HG03439 (cell line): ENCODE measurements around the gene ZNF511.

Experiments
- ATAC-seq: cut with Tn5 transposase; IDR thresholded peaks from one replicate; pipeline ENCODE4 v1.9.1; 2021; ENCODE audit warnings: mild to moderate bottlenecking, moderate library complexity; ENCODE audit not compliant: unreplicated experiment

The ZNF511 gene

DNA sequence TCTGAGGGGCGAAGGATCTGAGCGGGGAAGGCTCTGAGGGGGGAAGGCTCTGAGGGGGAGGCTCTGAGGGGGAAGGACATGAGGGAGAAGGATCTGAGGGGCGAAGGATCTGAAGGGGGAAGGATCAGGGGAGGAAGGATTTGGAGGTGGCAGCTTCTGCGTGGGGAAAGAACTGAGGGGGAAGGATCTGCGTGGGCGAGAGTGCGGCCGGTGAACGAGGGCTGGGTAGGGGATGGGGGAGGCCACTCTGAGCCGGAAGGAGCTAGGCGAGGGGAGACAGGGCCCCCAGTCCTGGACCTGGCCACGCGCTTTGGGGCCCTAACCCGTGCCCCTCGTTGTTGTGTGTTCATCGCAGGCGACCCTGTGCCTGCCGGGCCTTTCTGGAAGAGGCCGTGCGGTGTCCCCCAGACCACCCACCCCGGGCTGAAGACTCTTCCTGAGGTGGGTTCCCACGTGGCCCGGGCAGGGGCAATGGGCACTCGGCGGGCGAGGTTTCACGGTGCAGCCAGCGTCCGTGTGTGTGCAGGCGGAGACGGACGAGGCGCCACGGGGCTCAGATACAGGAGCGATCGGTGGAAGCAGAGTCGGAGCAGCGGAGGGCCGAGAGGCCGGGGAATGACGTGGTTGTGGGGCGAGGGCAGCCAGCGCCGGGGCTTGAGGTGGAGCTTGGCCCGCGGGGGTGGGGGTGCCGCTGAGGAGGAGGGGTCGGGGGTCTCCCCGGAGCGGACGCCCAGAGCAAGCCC is 26.0 kb downstream of the ZNF511 start:
- ATAC-seq, result no peak

DNA sequence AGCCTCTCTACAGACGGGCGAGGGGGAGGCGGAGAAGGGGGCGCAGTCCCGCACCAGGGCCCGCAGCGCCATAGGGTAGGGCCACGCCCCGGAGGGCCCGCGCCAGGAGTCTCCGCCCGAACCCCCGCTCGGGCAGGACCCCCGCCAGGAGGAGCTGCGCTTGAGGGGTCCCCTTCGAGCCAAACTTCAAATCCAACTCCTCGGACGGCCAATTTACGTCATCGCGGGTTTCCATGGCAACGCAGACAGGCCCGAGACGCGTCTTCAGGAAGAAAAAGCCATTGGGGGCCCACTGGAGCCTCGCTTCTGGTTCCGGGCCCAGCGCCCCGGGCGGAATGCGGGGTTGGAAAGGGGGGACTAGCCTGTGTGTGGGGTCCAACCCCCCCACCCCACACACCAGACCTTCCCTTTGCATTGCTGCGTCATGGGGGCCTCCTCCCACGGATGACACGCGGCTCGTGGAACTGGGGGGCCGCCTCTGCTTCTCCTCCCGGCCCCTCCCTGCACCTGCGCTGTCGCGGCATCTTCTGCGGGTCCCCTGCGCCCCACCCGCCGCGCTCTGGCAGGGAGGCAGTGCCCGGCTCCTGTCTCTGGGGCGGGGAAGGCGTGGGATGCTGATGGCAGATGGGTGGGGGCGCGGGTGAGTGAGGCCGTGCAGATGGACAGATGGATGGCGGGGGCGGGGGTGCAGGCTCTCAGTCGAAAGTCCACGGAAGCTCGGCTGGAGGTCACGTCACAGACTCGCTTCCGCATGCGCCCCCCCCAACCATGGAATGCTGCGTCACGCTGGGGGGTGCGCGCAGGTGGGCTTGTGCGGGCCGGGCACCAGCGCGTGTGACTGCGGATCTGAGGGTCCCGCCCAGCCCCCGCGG is 26.8 kb downstream of the ZNF511 start:
- ATAC-seq, result no peak

GRCh38 chr10:133336118-133336576 is 27.4 kb downstream of the ZNF511 start:
- ATAC-seq, result no peak

DNA sequence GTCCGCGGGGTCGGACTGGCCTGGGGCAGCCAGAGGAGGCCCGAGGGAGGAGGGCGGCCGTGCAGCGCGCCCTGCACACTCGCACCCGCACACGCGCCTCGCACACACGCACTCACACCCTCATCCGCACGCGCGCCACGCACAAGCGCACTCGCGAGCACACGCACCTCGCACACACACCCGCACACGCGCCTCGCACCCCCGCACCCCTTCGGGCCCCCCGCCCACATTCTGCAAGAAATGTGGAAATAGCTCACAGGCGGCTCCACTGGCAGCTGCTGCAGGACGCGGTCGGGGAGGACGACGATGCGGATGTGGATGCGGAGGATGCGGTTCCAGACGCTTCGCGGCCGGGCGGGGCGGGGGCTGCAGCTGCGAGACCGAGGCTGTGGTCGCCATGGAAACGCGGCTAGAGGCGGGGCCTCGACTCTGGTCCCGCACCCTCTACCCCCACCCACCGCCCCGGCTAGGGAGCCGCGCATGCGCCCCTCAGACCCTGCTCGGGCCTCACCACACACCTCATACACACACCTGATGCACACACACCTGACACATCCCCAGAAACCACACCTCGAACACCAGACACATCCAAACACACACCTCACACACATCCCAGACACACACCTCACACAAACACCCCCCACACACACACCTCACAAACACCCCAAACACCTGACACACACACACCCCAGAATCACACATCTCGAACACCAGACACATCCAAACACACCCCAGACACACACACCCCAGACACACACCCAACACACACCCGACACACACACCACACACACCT is 28.1 kb downstream of the ZNF511 start, which contains the start of gene CALY:
TSS of gene CALY (minus strand) at position 320 of the 793 bp plus-strand sequence. CDS start 7,907 bp downstream, outside the sequence.
- no peak for ATAC-seq

- ATAC-seq, result no peak
Observed at GRCh38 chr10:133337370-133337725, 28.6 kb downstream of the ZNF511 start.

- no peak for ATAC-seq
Observed at GRCh38 chr10:133338080-133339071, 29.7 kb downstream of the ZNF511 start.

DNA sequence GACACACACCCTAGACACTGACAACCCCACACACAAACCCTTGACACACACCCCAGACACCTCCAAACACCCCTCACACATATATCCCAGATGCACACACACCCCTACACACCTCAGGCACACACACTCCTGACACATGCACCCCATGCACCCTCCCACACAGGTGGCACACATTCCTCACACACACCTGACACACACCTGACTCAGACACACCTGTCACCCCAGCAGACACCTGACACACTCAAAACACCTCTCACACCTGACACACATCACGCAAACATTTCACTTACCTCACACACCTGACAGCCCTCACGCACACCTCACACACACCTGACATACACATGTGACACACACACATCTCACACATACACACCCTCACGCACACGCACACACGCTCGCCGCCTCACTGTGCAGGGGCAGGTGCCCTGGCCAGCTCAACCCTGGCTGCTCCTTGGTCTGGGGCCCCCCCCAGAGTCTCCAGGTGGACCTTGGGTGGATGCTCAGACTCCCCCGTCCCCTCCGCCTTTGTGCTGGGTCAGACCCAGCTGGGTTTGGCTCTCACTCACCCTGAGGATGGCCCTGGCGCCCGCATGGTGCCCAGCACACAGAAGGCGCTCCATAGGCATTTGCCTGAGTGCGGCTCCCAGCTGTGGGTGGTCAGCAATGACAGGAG is 31.1 kb downstream of the ZNF511 start:
- no peak for ATAC-seq

- no peak for ATAC-seq
Observed at GRCh38 chr10:133341983-133342382, 33.3 kb downstream of the ZNF511 start.

- no peak for ATAC-seq
Observed at GRCh38 chr10:133342942-133343341, 34.2 kb downstream of the ZNF511 start.

GRCh38 chr10:133343558-133343957 is 34.8 kb downstream of the ZNF511 start:
- no peak for ATAC-seq

GRCh38 chr10:133344236-133344635 is 35.5 kb downstream of the ZNF511 start:
- no peak for ATAC-seq

DNA sequence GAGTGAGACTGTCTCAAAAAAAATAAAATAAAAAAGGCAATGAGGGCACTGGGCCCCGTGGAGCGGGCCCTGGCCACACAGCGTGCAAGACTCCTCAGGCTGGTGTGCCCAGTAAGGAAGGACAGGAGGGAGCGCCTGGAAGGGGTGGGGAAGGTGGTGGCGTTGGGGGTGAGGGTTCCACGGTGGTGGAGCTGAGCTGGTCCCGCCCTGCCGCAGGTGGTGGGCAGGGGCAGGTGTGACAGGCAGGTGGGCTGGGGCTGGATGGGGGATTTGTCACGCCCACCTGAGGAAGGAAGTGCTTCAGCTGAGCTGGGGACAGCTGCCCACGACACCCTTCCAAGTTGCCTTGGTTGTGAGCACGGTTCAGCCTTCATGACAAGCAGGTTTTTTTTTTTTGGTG is 37.7 kb downstream of the ZNF511 start:
- no peak for ATAC-seq

DNA sequence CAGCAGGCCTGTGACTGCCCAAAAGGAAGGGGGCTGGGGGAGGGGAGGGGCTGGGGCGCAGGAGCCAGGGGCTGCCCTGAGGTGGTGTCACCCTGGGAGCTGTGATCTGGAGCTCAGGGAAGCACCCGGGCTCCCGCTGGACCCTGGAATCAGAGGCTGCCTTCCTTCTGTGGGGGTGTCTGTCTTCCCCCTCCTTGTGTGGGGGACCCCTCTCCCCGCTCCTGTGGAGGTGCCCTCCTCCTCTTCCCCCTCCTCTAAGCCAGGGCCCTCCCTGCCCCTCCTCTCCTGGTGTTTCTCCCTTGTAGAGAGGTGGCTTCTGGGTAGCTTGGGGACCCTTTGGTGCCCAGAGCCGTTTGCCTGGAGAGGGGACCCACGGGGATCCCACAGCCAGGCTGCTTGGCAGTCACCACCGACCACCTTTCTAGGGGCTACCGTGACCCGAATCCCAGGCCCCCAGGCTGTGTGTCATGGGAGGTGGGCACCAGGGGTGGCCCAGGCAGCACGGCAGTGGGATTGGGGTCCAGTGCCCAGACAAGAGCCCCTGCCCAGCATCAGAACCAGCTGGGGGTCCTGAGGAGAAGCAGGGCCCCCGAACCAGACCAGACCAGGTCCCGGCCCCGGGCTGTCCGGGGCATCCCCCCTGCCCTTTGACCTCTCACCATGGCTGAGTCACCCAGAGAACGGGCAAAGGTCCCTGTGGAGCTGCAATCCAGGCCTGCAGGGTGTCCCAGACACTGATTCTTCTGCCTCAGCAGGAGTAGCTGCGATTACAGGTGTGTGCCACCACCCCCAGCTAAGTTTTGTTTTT is 39.2 kb downstream of the ZNF511 start:
- ATAC-seq, result no peak

DNA sequence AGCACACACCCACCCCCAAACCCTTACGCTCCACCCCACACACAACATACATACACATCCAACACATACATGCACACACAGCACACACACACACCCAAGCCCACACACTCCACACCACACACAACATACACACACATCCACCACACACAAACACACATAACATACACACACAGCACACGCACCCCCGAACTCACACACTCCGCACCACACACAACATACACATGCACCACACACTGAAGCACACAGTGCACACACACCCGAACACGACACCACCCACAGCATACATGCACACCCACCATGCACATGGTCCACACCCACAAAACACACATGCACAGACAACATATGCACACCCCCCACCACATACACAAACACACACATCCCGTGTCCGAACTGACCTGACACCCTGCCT is 40.5 kb downstream of the ZNF511 start:
- ATAC-seq, result no peak

GRCh38 chr10:133349577-133350011 is 40.9 kb downstream of the ZNF511 start:
- ATAC-seq, result no peak

- no peak for ATAC-seq
Observed at GRCh38 chr10:133350283-133350949, 41.7 kb downstream of the ZNF511 start.

GRCh38 chr10:133350950-133351329 is 42.2 kb downstream of the ZNF511 start:
- ATAC-seq, result no peak
